GM12874 (cell line): Measurements from ENCODE around the gene MEGF11.

Source experiments
- CTCF ChIP-seq: IDR thresholded peaks from 2 replicates; pipeline ENCODE4 v1.5.1; 2011; ENCODE audit warnings: low read depth, mild to moderate bottlenecking, control low read depth, low read length, moderate library complexity; ENCODE audit not compliant: insufficient read depth

The MEGF11 gene

GRCh38 chr15:65964792-65965433 is 288.6 kb downstream of the MEGF11 start:
- TF ChIP-seq CTCF: no peak

GRCh38 chr15:65963911-65964482 is 289.6 kb downstream of the MEGF11 start:
- TF ChIP-seq CTCF: no peak

- no peak for TF ChIP-seq CTCF
Observed at GRCh38 chr15:65963358-65963757, 290.2 kb downstream of the MEGF11 start.

- TF ChIP-seq CTCF: no peak
Observed at GRCh38 chr15:65962187-65962586, 291.4 kb downstream of the MEGF11 start.

DNA sequence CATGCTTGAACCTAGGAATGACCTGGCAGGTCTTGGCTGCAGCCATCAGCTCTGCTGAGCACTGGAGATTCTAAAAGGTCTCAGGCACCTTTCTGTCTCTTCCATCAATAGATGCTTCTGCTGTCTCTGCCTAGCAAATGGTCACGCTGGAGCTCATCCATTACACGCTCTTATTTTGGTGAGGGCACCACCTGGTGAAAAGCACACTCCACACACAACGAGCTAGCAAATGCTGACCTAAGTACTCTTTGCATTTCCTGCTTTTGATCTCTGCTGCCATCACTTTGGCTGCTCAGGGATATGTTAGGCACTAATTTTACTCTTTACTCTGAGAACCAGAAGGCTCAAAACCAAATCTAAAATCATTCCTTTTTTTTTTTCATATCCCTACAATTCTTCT is 293.0 kb downstream of the MEGF11 start:
- TF ChIP-seq CTCF: no peak

- TF ChIP-seq CTCF: no peak
Observed at GRCh38 chr15:65958835-65959234, 294.7 kb downstream of the MEGF11 start.

- TF ChIP-seq CTCF: no peak
Observed at GRCh38 chr15:65957451-65957850, 296.1 kb downstream of the MEGF11 start.
